K562 (cell line): Measurements from ENCODE around the gene CCT3. TPM values are rescaled to one million over a fixed set of nuclear protein-coding genes. Genes with fewer than 3 reads are reported as not detected.

Source experiments
- ATAC-seq: fragments of 200-7000 bp; cut with Tn5 transposase; 3 replicates; pipeline ENCODE4 v1.9.1; 2020; ENCODE audit warnings: moderate library complexity
- BruUV-seq: library from RNA; stranded (reverse); fragments of 400-500 nt; replicated peaks from 2 replicates; lab custom pipeline; 2021; lab: Mats Ljungman, UMichigan
- CTCF ChIA-PET: fragments of 300-600 bp; formaldehyde crosslinking; extraction: SDS; loops from one replicate; lab custom pipeline; 2021; ENCODE audit warnings: low intra/inter-chr PET ratio; lab: Yijun Ruan, JAX
- POLR2A ChIA-PET: fragments of 300-600, 350-650 bp; sonication (Branson Sonifier 250); formaldehyde crosslinking; extraction: SDS; loops from one replicate; lab custom pipeline; 2021; ENCODE audit warnings: antibody characterized with exemption, inconsistent platforms; lab: Yijun Ruan, JAX
- DNase-seq, 4 experiments: peaks; one replicate each; pipeline versions ENCODE4 v3.0.0 to v3.0.0-alpha.2; 2011 to 2018; ENCODE audit warnings: low spot score in 3 of 4, mixed read lengths in 3 of 4; ENCODE audit errors: extremely low read depth in 1 of 4
- FAIRE-seq: peaks from 2 replicates; lab custom pipeline; 2011; peaks lifted over from hg19 to GRCh38; lab: Jason Lieb, UNC
- H2AFZ ChIP-seq: 2 replicates; pipeline ENCODE4 v1.6.0; 2011; ENCODE audit warnings: low read depth, low read length, control low read depth, inconsistent platforms
- H3K27ac ChIP-seq: fragments of 200-600 bp; 3 replicates; pipeline ENCODE4 v1.8.0; 2011; ENCODE audit warnings: low read depth, mild to moderate bottlenecking, control low read depth, inconsistent platforms, low read length, moderate library complexity, mixed read lengths; ENCODE audit errors: extremely low read depth
- H3K27me3 ChIP-seq, 2 experiments: fragments of 300-600 bp in 1 of 2; 2 replicates in 1 of 2; 3 replicates in 1 of 2; pipeline versions ENCODE4 v1.6.0 to v1.8.0; 2011; ENCODE audit warnings: inconsistent platforms in 2 of 2, low read length in 2 of 2, mild to moderate bottlenecking in 1 of 2, mixed read lengths in 1 of 2, moderate library complexity in 1 of 2; ENCODE audit not compliant: control insufficient read depth in 2 of 2, insufficient read depth in 2 of 2
- H3K36me3 ChIP-seq: fragments of 300-600 bp; 3 replicates; pipeline ENCODE4 v1.8.0; 2011; ENCODE audit warnings: mild to moderate bottlenecking, low read length, inconsistent platforms; ENCODE audit not compliant: control insufficient read depth, insufficient read depth
- H3K4me1 ChIP-seq, 2 experiments: fragments of 200-600 bp in 1 of 2; replicated peaks in 1 of 2; 2 replicates in 1 of 2; 3 replicates in 1 of 2; pipeline versions ENCODE4 v1.5.1 to v1.8.0; 2011; ENCODE audit warnings: inconsistent platforms in 2 of 2, low read length in 2 of 2, mild to moderate bottlenecking in 1 of 2, mixed read lengths in 1 of 2, moderate library complexity in 1 of 2; ENCODE audit not compliant: control insufficient read depth in 2 of 2, insufficient read depth in 2 of 2
- H3K4me2 ChIP-seq: 2 replicates; pipeline ENCODE4 v1.6.1; 2011; ENCODE audit warnings: low read length, control low read depth, inconsistent platforms, mixed read lengths; ENCODE audit not compliant: insufficient read depth
- H3K4me3 ChIP-seq: fragments of 200-600 bp; sonication (generic), shearing (Covaris generic); 2 replicates; pipeline ENCODE4 v1.5.1; 2016; ENCODE audit warnings: control low read depth, inconsistent platforms
- H3K79me2 ChIP-seq: fragments of 200-600 bp; 3 replicates; pipeline ENCODE4 v1.8.0; 2011; ENCODE audit warnings: low read length, inconsistent platforms; ENCODE audit not compliant: control insufficient read depth, insufficient read depth
- H3K9ac ChIP-seq, 2 experiments: 2 replicates each; pipeline versions ENCODE4 v1.6.0 to v1.6.1; 2011; ENCODE audit warnings: low read depth in 2 of 2, low read length in 2 of 2, control low read depth in 1 of 2, inconsistent platforms in 1 of 2, mild to moderate bottlenecking in 1 of 2, mixed read lengths in 1 of 2; ENCODE audit not compliant: insufficient read depth in 1 of 2
- H3K9me1 ChIP-seq: one replicate; pipeline ENCODE4 v1.6.0; 2011; ENCODE audit warnings: inconsistent platforms, mild to moderate bottlenecking, low read length, moderate library complexity; ENCODE audit not compliant: control insufficient read depth, insufficient read depth
- H3K9me3 ChIP-seq: replicated peaks from 2 replicates; pipeline ENCODE4 v1.5.1; 2011; ENCODE audit warnings: low read depth, low read length, inconsistent platforms; ENCODE audit not compliant: control insufficient read depth, insufficient read depth
- H4K20me1 ChIP-seq: replicated peaks from 2 replicates; pipeline ENCODE4 v1.6.1; 2011; ENCODE audit warnings: low read length, inconsistent platforms, mixed read lengths; ENCODE audit not compliant: control insufficient read depth, insufficient read depth
- CREM ChIP-seq: IDR thresholded peaks from 2 replicates; pipeline ENCODE4 v1.6.1; 2014; ENCODE audit warnings: antibody characterized with exemption, low read depth
- CTCF ChIP-seq, 3 experiments: IDR thresholded peaks in 2 of 3; conservative IDR thresholded peaks in 1 of 3; 2 replicates each; pipeline ENCODE4 v1.5.1; 2011 to 2012; ENCODE audit warnings: low read length in 3 of 3, mild to moderate bottlenecking in 3 of 3, control low read depth in 2 of 3, improper control_type of control experiment in 1 of 3, inconsistent platforms in 1 of 3, low read depth in 1 of 3, mixed read lengths in 1 of 3, moderate library complexity in 1 of 3; ENCODE audit not compliant: insufficient read depth in 2 of 3
- ESRRA ChIP-seq: fragments of 450-650 bp; IDR thresholded peaks from 2 replicates; pipeline ENCODE4 v1.6.1; 2014; ENCODE audit warnings: low read depth, mild to moderate bottlenecking, moderate library complexity, borderline replicate concordance
- ETV1 ChIP-seq: fragments of 450-650 bp; conservative IDR thresholded peaks from 2 replicates; pipeline ENCODE4 v1.6.1; 2016; ENCODE audit warnings: missing genetic modification characterization, control low read depth, low read depth, missing compliant biosample characterization
- GABPB1 ChIP-seq: sonication (generic); formaldehyde crosslinking; IDR thresholded peaks from 2 replicates; pipeline ENCODE4 v1.8.0; 2022; ENCODE audit warnings: mild to moderate bottlenecking, missing genetic modification reagents
- KLF16 ChIP-seq: IDR thresholded peaks from 2 replicates; pipeline ENCODE4 v1.6.1; 2016; ENCODE audit warnings: antibody characterized with exemption
- MAZ ChIP-seq, 2 experiments: fragments of 450-650 bp in 1 of 2; sonication (generic) in 1 of 2; formaldehyde crosslinking; IDR thresholded peaks in 1 of 2; conservative IDR thresholded peaks in 1 of 2; 2 replicates each; pipeline versions ENCODE4 v1.4.0 to v1.5.0; 2020; ENCODE audit warnings: mild to moderate bottlenecking in 1 of 2, missing genetic modification reagents in 1 of 2
- NR4A1 ChIP-seq, 2 experiments: fragments of 250-450 bp in 1 of 2; fragments of 450-650 bp in 1 of 2; sonication (Bioruptor Pico) in 1 of 2; IDR thresholded peaks; 2 replicates each; pipeline versions ENCODE4 v1.4.0 to v1.6.1; 2016 to 2020; ENCODE audit warnings: mild to moderate bottlenecking in 2 of 2, missing compliant biosample characterization in 1 of 2, missing genetic modification characterization in 1 of 2, moderate library complexity in 1 of 2
- RFX1 ChIP-seq: fragments of 450-650 bp; IDR thresholded peaks from 2 replicates; pipeline ENCODE4 v1.6.1; 2016; ENCODE audit warnings: mild to moderate bottlenecking, moderate library complexity
- SMC3 ChIP-seq: conservative IDR thresholded peaks from 2 replicates; pipeline ENCODE4 v1.6.1; 2011; ENCODE audit warnings: low read depth, low read length, improper control_type of control experiment; ENCODE audit not compliant: insufficient read depth
- STAG1 ChIP-seq: sonication (generic); formaldehyde crosslinking; IDR thresholded peaks from 2 replicates; pipeline ENCODE4 v1.5.0; 2020; ENCODE audit warnings: missing genetic modification reagents, borderline replicate concordance
- VEZF1 ChIP-seq: fragments of 200-800 bp; sonication (Bioruptor generic); IDR thresholded peaks from 2 replicates; pipeline ENCODE4 v1.6.1; 2017; ENCODE audit warnings: missing genetic modification characterization, missing compliant biosample characterization
- ZNF24 ChIP-seq: fragments of 450-650 bp; IDR thresholded peaks from 2 replicates; pipeline ENCODE4 v1.6.1; 2016
- ZNF518B ChIP-seq: fragments of 250-450 bp; sonication (Bioruptor Pico); IDR thresholded peaks from 2 replicates; pipeline ENCODE4 v1.5.0; 2021; ENCODE audit warnings: mild to moderate bottlenecking, moderate library complexity
- WGBS: fragments of 100-300 bp; shearing (Covaris generic); methylation state at CpG from one replicate; pipeline ENCODE4 v1.1.6; 2016; ENCODE audit warnings: low coverage, mixed read lengths; ENCODE audit not compliant: insufficient coverage; ENCODE audit errors: missing lambda C conversion rate; 5-methylcytosine and 5-hydroxymethylcytosine counted together
- in situ Hi-C: fragments of 300-500 bp; cut with MboI; formaldehyde crosslinking; loops from 4 replicates; pipeline ENCODE4 v1.15.0; 2018; ENCODE audit warnings: inconsistent platforms, mixed read lengths
- intact Hi-C: fragments of 100-400 bp; cut with micrococcal nuclease; formaldehyde crosslinking; loops from 2 replicates; pipeline ENCODE4 v1.14.2; 2022
- polyA plus RNA-seq, 8 experiments: library from polyadenylated mRNA; depleted of rRNA in 4 of 8; stranded (reverse) in 5 of 8; unstranded in 3 of 8; fragments of >200 nt; fragmentation: Nextera tagmentation in 2 of 8; fragmentation: Illumina TruSeq in 1 of 8; extraction: Ambion mirVana in 2 of 8; extraction: Trizol in 1 of 8; gene quantifications; 2 replicates each; pipeline versions ENCODE4 v1.2.1 to v1.2.3, GENCODE V29; 2011 to 2014; ENCODE audit warnings: inconsistent platforms in 1 of 8, missing spikeins in 1 of 8
- total RNA-seq, 7 experiments: library from RNA; depleted of rRNA in 6 of 7; stranded (reverse); fragments of >200 nt in 6 of 7; fragmentation: Illumina TruSeq in 2 of 7; extraction: Trizol in 2 of 7; gene quantifications; 2 replicates each; pipeline versions ENCODE4 v1.2.1 to v1.2.3, GENCODE V29; 2011 to 2021; ENCODE audit warnings: low replicate concordance in 1 of 7

The CCT3 gene
- total and polyA plus RNA-seq, 9 of the 15 experiments (the other 6 are each of a cell fraction or from before 2014, with no cell fraction given), result 475 to 1,167 (median 610) TPM

GRCh38 chr1:156385534-156386031, 47.5 kb upstream of the CCT3 start:
- peak; percentile 74 to 78 (median 74) for DNase-seq
- Histone ChIP-seq H3K4me3 (no peak overlapping the region), H3K9me3 (no peaks in the 10 kb centered on the region), H3K36me3 (no peaks in the 10 kb centered on the region), H3K4me2 (no peak overlapping the region), H3K4me1 (peaks cover 0 to 11% of the 10 kb centered on the region in 2 experiments; a peak in 1 of 5 replicates), H3K27ac (no peak overlapping the region), H3K9ac (no peak overlapping the region), H4K20me1 (peaks cover 7% of the 10 kb centered on the region), H2AFZ (no peak overlapping the region), H3K9me1 (no peaks in the 10 kb centered on the region), H3K27me3 (peaks cover 11 to 18% of the 10 kb centered on the region in 2 experiments; a peak in 4 of 5 replicates), H3K79me2 (no peaks in the 10 kb centered on the region)
- ChIA-PET POLR2A (interaction anchor here (0.7 to 3.0 kb wide), 10 partner anchors 12 to 229 kb away, joined by 3 to 26 read pairs (median 4); no protein-coding TSS in a partner anchor), CTCF (interaction anchor here (0.5 to 10.1 kb wide), 10 partner anchors 26 to 271 kb away, joined by 3 to 240 read pairs (median 3); no protein-coding TSS in a partner anchor)
- in situ Hi-C loops (loop anchor here (5.0 kb wide), 2 partner anchors 57 to 217 kb away; partner anchors contain the start of gene GPATCH4), intact Hi-C loops (loop anchor here (1.0 kb wide), 1 partner anchor 59 kb away; no protein-coding TSS in a partner anchor)
- WGBS, result 0% methylated on average over 9 of the region's 9 CpGs
- BruUV-seq, result no TSS peak
- ATAC-seq, result peak; percentile 75
- FAIRE-seq, result peak; percentile 77
- peak; percentile 99 for TF ChIP-seq SMC3
- TF ChIP-seq CTCF (IDR thresholded peaks at IDR 0.05 in 2 of 3, conservative IDR thresholded peaks at IDR 0.05 in 1 of 3; ENCODE audit: insufficient read depth in 2 of 3, low read depth in 1 of 3, low read length in 3 of 3), result peak; percentile 91 to 95 (median 94)
- TF ChIP-seq ZNF518B (CRISPR knock-in tag), result no peak
- peak; percentile 22; the same call in 1 of the 2 replicates for TF ChIP-seq CREM
- 0 out of 2 replicates have a peak, but pooled peaks have one; percentile 32 for TF ChIP-seq ETV1 (tag)
- no peak for TF ChIP-seq RFX1
- peak; percentile 47; the same call in 1 of the 2 replicates for TF ChIP-seq VEZF1 (CRISPR knock-in tag)
- 0 out of 4 replicates have a peak, but pooled peaks have one; percentile 25 to 29 for TF ChIP-seq MAZ (CRISPR knock-in tag; conservative IDR thresholded peaks at IDR 0.05 in 1 of 2, IDR thresholded peaks at IDR 0.05 in 1 of 2)
- peak; percentile 98 for TF ChIP-seq ZNF24
- TF ChIP-seq GABPB1 (CRISPR knock-in tag), result peak; percentile 47; the same call in 1 of the 2 replicates
- TF ChIP-seq STAG1 (CRISPR knock-in tag), result peak; percentile 93
- no peak for TF ChIP-seq NR4A1 (CRISPR knock-in tag; IDR thresholded peaks at IDR 0.05)
- TF ChIP-seq NR4A1 (tag; IDR thresholded peaks at IDR 0.05), result no peak
- TF ChIP-seq KLF16, result 0 out of 2 replicates have a peak, but pooled peaks have one; percentile 39
- TF ChIP-seq ESRRA, result peak; percentile 34; the same call in 1 of the 2 replicates
